MM.1S (cell line): Measurements from ENCODE around the gene MYLK.

Source experiments
- DNase-seq: peaks from one replicate; pipeline ENCODE4 v3.0.0-alpha.2; 2015
- H2AFZ ChIP-seq: fragments of 300-600 bp; sonication (generic); 2 replicates; pipeline ENCODE4 v1.6.0; 2016; ENCODE audit warnings: antibody characterized with exemption, low read length
- H3F3A ChIP-seq: fragments of 300-600 bp; sonication (generic); 2 replicates; pipeline ENCODE4 v1.6.1; 2016; ENCODE audit warnings: mild to moderate bottlenecking, antibody characterized with exemption, low read length, moderate library complexity, mixed read lengths; ENCODE audit not compliant: insufficient read depth
- H3K27ac ChIP-seq: fragments of 300-600 bp; sonication (generic); 2 replicates; pipeline ENCODE4 v1.5.1; 2016; ENCODE audit warnings: mild to moderate bottlenecking, low read length
- H3K27me3 ChIP-seq: fragments of 300-600 bp; sonication (generic); replicated peaks from 2 replicates; pipeline ENCODE4 v1.6.0; 2016; ENCODE audit warnings: low read length; ENCODE audit not compliant: insufficient read depth
- H3K36me3 ChIP-seq: fragments of 300-600 bp; sonication (generic); replicated peaks from 2 replicates; pipeline ENCODE4 v1.6.1; 2016; ENCODE audit warnings: mild to moderate bottlenecking, low read length, mixed read lengths; ENCODE audit not compliant: insufficient read depth
- H3K4me1 ChIP-seq: fragments of 300-600 bp; sonication (generic); 2 replicates; pipeline ENCODE4 v1.6.1; 2016; ENCODE audit warnings: low read length, mixed read lengths
- H3K4me2 ChIP-seq: fragments of 300-600 bp; sonication (generic); 2 replicates; pipeline ENCODE4 v1.6.0; 2016; ENCODE audit warnings: low read depth, low read length
- H3K4me3 ChIP-seq: fragments of 300-600 bp; sonication (generic); 2 replicates; pipeline ENCODE4 v1.5.1; 2016; ENCODE audit warnings: low read length, mixed read lengths
- H3K79me2 ChIP-seq: fragments of 300-600 bp; sonication (generic); 2 replicates; pipeline ENCODE4 v1.6.1; 2016; ENCODE audit warnings: mixed run types, low read length, mixed read lengths
- H3K9ac ChIP-seq: fragments of 300-600 bp; sonication (generic); 2 replicates; pipeline ENCODE4 v1.6.1; 2016; ENCODE audit warnings: low read length, mixed read lengths
- H3K9me2 ChIP-seq: fragments of 300-600 bp; sonication (generic); replicated peaks from 2 replicates; pipeline ENCODE4 v1.6.1; 2016; ENCODE audit warnings: mild to moderate bottlenecking, low read length, mixed read lengths; ENCODE audit not compliant: insufficient read depth
- H3K9me3 ChIP-seq: fragments of 300-600 bp; sonication (generic); replicated peaks from 2 replicates; pipeline ENCODE4 v1.6.1; 2016; ENCODE audit warnings: mild to moderate bottlenecking, low read length, mixed read lengths; ENCODE audit not compliant: insufficient read depth
- H4K20me1 ChIP-seq: fragments of 300-600 bp; sonication (generic); 2 replicates; pipeline ENCODE4 v1.6.1; 2016; ENCODE audit warnings: mild to moderate bottlenecking, low read length, moderate library complexity, mixed read lengths; ENCODE audit not compliant: insufficient read depth
- EZH2 ChIP-seq: fragments of 300-600 bp; sonication (generic); optimal IDR thresholded peaks from 2 replicates; pipeline ENCODE3; 2017; ENCODE audit warnings: low read depth, mild to moderate bottlenecking, antibody characterized with exemption, low read length, mixed read lengths
- EZH2phosphoT487 ChIP-seq: fragments of 300-600 bp; sonication (generic); IDR thresholded peaks from 2 replicates; pipeline ENCODE4 v1.6.1; 2018; ENCODE audit warnings: antibody characterized with exemption, low read length
- TF ChIP-seq, protein P1 (sequence below): fragments of 300-600 bp; sonication (generic); IDR thresholded peaks from 2 replicates; pipeline ENCODE4 v1.5.1; 2016; ENCODE audit warnings: antibody characterized with exemption, low read length, mixed read lengths

Gene MYLK

DNA sequence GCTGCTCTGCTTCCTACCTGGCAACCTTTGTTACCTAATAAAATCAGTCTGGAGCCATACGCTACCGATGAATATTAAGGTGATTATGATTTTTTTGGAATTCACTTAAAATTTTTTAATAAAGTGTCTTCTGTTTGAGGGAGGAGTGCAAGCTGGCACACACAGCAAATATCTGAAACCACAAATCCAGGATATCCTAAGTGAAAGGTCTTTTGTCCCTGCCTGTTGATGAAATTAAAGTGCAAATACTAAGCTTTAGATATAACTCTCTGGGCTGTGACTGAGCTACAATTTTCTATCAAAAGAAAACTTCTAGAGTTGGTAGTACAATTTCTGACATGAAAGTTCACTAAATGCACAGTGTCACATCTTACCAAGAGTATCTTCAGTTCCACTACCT, 322.9 kb downstream of the MYLK start:
- Histone ChIP-seq H3K27ac (no peak overlapping the region), H3K9ac (no peak overlapping the region), H3K4me1 (no peaks in the 10 kb centered on the region), H3K27me3 (no peaks in the 10 kb centered on the region), H3K4me3 (no peak overlapping the region), H3F3A (no peaks in the 10 kb centered on the region), H4K20me1 (no peaks in the 10 kb centered on the region), H3K4me2 (no peak overlapping the region), H3K9me2 (no peaks in the 10 kb centered on the region), H3K36me3 (no peaks in the 10 kb centered on the region), H2AFZ (no peak overlapping the region), H3K79me2 (peaks cover 6% of the 10 kb centered on the region; the same call in 1 of the 2 replicates), H3K9me3 (no peaks in the 10 kb centered on the region)
- DNase-seq, result no peak
- TF ChIP-seq, protein P1, sequence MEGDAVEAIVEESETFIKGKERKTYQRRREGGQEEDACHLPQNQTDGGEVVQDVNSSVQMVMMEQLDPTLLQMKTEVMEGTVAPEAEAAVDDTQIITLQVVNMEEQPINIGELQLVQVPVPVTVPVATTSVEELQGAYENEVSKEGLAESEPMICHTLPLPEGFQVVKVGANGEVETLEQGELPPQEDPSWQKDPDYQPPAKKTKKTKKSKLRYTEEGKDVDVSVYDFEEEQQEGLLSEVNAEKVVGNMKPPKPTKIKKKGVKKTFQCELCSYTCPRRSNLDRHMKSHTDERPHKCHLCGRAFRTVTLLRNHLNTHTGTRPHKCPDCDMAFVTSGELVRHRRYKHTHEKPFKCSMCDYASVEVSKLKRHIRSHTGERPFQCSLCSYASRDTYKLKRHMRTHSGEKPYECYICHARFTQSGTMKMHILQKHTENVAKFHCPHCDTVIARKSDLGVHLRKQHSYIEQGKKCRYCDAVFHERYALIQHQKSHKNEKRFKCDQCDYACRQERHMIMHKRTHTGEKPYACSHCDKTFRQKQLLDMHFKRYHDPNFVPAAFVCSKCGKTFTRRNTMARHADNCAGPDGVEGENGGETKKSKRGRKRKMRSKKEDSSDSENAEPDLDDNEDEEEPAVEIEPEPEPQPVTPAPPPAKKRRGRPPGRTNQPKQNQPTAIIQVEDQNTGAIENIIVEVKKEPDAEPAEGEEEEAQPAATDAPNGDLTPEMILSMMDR, result no peak
- no peak for TF ChIP-seq EZH2phosphoT487
- TF ChIP-seq EZH2, result no peak
